ENCODE data around the gene TBC1D2B.

Gene TBC1D2B

DNA sequence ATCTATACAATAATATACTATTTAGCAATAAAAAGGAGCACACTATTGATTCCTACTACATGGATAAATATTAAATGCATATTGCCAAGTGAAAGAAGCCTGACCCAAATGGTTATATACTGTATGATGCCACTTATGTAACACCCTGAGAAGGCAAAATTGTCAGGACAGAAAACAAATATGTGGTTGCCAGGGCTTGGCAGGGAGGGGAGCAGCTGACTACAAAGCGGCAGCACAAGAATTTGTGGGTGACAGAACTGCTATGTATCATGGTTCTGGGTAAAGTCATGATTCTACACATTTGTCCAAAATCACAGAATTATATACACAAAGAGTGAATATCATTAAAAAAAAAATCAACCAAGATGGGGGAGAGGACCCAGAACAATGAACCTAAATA lies 22.5 kb downstream of the TBC1D2B start:
- DNase-seq (ENCODE audit: low read depth in 2 of 2): no peak

DNA sequence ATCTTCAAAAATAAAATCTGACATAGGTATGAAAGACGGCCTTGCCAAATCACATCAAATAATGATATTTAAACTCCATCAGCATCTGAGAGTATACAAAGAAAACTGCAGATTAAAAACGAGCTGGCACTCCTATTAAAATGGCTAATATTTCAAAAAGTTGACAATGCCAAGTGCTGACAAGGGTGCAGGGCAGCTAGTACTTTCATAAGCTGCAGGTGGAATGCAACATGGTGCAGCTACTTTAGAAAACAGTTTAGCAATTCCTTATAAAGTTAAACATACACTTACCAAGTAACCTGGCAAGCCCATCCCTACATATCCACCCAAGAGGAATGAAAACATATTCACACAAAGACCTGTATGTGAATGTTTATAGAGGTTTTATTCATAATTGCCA lies 23.0 kb downstream of the TBC1D2B start:
- DNase-seq (ENCODE audit: low read depth in 2 of 2): no peak

DNA sequence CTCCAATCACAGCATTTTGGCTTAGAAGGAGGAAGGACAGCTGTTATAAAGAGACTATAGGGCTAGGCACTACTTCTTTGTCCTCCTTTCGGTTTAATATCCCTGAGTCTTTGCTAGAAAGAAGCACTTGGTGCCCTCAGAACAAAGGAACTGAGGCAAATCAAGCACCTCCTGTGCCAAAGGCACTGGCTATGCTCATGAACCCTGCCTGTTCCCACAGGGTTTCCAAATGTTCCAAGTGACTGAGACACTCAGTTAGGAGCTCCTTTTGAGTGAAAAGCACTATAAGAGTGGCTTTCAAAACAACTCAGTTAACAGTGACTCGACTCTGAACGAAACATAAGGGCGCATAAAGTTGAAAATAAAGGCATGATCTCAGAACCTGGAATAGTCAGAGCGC lies 25.0 kb downstream of the TBC1D2B start:
- no peak for DNase-seq (ENCODE audit: low read depth in 2 of 2)

DNA sequence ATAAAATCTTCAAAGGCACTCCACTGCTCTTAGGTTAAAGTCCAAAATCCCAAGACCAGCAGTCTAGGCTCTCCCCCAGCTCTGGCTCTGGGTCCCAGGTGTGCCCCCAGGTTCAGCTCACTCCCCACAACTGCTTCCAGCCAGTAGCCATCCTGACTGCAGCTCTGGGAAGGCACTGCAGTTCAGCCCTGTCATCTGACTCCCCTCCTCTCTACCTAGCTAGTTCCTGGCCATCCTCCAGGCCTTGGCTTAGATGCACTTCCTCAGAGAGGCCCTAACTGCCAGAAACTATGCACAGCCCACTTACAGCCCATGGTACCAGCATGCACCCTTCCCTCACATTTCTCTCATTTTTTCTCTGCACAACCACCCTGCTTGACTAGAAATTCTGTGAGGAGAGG lies 25.5 kb downstream of the TBC1D2B start:
- DNase-seq (ENCODE audit: low read depth in 2 of 2): no peak

DNA sequence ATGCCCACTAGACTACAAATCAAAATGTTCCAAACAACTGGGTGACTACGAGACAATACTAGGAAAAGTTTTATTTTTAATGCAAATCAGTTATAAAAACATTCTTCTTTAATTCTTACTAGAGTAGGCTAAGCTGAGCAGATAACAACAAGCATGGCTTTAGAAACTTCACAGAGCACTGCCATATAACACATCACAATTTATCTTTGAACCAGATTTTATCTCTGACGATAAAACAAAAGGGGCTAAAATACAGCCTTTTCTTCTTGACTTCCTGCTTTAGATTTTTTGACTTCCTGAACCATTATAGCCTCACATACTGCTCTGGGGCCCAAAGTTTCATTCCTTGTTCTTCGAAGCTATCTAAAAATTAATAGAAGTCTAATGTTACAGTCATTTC lies 25.9 kb downstream of the TBC1D2B start:
- no peak for DNase-seq (ENCODE audit: low read depth in 2 of 2)

DNA sequence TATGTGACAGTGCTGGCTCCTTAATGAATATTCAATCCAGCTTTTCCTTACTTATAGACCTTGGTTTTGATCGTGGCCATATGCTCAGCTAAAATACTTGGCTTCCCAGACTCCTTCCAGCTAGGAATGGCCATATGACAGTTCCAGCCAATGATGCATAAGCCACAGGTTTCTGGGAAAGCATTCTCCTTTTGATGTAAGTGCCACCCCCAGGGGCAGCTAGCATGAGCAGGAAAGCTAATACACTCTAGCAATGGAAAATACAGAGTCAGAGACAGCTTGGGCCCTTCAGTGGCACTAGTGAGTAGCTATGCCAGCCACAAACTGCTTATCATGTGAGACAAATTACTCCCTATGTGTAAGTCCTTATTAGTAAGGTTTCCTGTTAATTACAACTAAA lies 26.7 kb downstream of the TBC1D2B start:
- no peak for DNase-seq (ENCODE audit: low read depth in 2 of 2)

DNA sequence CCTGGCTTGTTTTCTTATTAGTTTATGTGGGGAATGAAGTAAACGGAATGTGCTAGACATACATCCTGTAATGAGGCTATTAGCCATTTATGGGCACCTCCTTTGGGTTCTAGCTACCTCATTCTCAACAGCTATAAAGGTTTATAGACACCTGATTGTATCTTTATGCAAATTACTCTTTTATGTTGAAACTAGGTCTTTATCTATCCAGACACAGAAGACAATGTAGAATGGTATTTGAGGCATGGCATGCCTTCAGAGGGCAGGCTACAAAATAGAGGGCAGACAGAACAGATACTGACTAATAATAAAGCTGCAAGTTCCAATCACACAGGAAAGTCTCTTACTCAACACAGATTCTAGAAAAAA lies 27.1 kb downstream of the TBC1D2B start:
- no peak for DNase-seq (ENCODE audit: low read depth in 2 of 2)

DNA sequence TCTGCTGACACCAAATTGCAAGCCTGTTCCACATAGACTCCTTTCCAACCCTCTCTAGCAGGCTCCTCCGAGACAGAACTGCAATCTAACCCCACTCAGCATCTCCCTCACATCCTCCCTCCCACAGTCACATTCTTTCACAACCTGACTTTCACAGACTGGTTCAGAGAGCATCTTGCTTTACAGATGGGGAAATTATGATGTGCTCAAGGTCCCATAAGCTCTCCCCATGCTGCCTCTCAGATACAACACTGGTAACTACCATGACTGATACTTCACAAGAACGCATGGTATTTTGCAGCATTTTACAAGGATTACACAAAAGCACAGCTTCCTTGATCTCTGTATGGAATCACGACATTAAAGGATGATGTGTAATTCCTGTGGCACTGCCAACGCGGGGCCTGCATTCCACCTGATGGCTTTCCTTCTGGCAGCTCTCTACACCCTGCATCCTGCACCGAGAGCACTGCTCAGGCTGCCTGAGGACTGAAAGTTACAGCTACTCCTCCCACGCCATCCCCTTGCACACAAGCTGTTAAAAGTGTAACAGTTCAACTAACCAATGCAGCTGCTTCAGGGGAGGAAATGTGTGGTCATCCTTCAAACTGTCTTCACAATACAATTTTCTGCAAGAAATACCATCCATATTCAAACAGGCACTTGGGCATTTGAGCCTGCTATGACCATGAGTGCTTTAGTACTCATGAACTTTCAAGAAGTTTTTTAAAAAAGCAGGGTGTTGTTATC lies 27.6 kb downstream of the TBC1D2B start:
- no peak for DNase-seq (ENCODE audit: low read depth in 2 of 2)

DNA sequence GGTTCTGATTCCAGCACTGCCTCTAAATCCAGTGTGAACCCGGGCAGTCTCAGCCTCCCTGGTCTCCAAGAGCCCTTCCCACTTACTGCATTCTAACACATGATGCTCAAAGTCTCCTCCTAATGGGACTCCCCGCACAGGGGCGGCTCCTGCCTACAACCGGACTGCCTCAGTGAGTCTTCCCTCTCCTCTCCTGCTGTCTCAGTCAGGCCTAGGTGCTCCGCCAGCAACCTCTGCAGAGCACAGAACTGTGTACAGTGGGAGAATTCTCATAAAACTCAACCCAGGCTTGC lies 28.9 kb downstream of the TBC1D2B start:
- no peak for DNase-seq (ENCODE audit: low read depth in 2 of 2)

DNA sequence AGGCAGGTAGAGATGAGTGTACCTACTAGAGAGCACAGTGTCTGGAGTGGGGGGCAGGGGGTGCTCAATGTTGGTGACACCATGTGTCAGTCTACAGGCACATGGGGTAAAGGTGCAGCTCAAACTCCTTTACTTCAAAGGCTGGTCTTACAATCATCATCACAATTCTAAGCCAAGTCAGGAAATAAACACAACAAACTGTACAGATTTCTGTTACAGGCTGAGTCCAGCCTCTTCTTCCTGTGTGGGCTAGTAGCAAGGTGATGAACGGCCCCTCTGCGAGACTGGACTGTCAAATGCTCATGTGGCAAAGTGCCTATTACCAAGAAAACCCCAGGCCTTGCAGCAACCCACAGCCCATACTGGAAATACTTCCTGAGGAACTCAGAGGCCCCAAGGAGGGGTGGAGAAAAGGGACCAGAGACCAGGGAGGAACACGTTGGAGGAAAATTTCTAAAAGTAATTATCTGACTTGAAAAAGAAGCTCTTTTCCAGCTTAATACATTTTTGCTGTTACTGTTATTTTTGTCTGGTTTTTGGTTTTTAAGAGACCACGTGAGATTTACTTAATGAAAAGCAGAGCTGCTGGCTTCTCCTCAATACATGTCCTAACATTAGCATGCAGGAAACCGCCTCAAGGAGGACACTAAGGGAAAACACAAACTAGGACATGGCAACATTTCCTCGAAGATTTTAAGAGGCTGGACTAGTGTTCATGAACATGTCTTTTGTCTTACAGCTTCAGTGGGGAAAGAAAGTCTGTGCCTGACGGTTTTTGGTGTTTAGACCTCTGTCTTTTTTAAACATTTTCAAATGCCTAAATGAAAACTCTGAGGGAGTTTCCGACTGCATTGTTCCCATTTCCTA lies 29.5 kb downstream of the TBC1D2B start:
- DNase-seq (ENCODE audit: low read depth in 2 of 2): no peak

DNA sequence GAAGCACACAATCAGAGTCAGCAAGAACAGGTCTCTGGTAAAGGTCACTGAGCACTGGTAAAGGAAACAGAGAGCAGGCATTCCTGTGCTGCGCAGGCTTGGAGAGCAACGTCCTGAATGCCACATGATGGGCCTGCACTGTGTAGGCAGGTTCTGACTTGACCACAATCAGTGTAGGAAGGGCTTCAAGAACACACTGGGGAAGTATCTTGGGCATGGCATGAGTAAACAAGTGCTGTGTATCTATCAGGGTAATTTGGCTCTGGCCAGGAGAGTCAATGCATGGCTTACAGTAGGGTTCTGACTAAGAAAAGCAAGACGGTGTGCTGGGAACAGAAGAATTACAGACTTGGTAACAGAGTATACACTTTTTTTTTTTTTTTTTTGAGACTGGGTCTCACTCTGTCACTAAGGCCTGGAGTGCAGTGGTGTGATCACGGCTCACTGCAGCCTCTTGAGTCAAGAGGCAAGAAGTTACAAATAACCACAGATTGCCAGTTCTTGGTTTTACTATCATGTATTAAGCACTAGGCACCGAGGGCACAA lies 30.6 kb downstream of the TBC1D2B start:
- no peak for DNase-seq (ENCODE audit: low read depth in 2 of 2)

DNA sequence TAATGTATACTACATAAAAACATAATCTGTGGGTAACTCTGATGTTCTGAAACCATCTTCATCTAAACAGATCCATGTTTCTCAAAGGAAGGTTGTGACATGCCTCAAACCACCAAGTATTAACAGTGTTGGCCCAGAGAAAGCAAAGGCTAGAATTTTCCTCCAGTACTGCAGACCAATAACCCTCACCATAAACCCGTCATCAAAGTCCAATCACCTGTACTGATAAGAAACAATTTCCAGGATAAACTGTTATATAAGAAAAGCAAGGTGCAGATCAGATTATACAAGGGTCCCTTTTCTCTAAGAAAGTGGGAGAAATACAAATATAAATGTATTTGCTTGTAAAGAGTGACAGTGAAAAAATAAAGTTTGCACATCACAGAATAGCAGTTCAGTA lies 32.3 kb downstream of the TBC1D2B start:
- no peak for DNase-seq (ENCODE audit: low read depth in 2 of 2)

DNA sequence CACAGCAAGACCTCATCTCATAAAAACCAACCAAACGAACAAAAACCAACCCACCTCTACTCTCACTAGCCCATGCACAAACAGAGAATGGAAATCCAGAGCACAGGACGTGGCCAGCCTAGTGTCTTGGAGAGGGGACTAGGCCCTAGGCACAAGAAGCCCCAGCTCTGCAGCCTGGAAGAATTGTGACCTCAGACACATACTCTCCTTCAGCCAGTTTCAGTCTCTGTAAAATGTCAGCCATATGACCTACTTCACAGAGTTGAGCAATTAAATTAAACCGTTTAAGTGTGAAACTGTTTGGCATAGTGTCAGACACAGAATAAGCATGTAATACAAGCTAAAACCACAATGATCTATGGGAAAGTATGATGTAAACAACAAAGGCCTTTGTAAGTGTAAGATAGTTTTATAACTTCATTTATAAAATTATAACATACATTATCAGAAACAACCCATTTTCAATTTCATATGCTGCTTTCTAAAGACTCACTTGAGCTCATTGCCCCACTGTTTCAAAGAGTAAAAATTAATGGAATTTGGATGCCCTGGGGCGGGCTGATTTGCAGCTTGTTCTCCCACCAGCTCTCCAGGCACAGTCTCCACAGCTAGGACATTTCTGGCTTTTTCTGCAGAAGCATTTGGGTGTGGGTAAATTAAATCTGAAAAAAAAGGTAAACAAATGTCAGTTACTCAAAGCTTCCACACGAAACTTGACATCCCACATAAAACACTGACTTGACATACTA lies 32.9 kb downstream of the TBC1D2B start:
- DNase-seq (ENCODE audit: low read depth in 2 of 2): no peak

DNA sequence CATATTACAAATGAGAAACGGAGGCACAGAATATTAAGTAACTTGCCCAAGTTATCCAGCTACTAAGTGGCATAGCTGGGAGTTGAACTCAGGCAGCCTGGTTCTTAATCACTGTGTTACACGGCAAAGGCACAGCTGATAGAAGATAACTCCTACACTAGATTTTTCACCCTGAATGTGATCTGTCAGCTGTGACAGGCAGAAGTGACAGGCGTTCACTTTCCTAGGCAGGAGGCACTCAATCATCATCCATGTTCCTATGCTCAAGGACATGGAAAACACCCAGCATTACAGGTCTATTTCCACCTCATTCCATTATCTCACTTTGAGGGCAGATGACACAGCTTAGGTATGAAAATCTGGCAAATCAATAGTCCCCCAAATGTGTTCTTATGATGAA lies 35.6 kb downstream of the TBC1D2B start:
- DNase-seq (ENCODE audit: low read depth in 2 of 2): no peak

DNA sequence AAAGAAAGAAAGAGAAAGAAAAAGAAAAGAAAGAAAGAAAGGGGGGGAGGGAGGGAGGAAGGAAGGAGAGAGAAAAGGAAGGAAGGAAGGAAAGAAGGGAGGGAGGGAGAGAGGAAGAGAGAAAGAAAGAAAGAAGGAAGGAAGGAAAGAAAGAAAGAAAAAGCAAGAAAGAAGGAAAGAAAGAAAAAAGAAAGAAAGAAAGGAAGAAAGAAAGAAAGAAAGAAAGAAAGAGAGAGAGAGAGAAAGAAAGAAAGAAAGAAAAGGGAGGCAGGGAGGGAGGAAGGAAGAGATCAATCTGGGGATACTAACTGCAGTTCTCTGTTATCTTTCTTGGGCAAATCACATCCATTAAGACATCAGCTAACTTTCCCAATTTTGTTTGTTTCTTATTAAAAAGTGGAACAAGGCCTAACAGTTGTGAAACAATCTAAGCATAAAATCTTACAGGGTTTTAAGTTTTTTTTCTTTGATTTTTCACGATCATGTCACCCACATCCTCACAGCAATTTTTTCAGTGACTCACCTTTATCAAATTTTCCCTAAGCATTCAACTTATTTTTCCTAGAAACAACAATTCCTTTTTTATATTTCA lies 36.8 kb downstream of the TBC1D2B start:
- no peak for DNase-seq (ENCODE audit: low read depth in 2 of 2)

DNA sequence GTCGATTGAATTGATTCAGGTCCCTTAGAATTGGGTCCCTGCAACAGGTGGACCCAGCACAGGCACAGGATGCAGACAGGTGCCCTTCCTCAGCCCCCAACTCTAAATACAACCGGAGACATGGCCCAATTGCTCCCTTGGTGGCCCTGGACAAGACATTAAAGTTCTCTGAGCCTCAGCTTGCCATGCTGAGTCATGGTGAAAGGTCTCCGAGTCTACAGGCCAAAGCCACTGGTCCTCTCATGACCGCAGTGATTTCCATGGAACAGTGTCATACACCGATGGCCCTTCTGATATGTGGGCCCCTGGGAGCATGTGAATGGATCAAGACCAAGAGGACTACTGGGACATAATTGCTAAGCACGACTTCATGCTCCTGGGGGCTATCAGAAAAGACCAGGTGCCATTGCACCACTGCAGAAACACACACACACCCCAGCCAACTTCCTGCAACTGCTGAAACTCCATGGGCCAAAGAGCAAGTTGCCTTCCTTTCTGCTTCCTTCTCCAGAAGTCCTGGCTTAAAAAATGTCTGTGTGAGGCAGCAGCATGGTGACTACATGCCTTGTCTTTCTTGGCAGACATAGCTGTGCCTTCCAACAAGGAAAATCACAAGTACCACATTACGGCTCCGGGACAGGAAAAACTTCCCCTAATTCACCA lies 38.8 kb downstream of the TBC1D2B start:
- no peak for DNase-seq (ENCODE audit: low read depth in 2 of 2)

DNA sequence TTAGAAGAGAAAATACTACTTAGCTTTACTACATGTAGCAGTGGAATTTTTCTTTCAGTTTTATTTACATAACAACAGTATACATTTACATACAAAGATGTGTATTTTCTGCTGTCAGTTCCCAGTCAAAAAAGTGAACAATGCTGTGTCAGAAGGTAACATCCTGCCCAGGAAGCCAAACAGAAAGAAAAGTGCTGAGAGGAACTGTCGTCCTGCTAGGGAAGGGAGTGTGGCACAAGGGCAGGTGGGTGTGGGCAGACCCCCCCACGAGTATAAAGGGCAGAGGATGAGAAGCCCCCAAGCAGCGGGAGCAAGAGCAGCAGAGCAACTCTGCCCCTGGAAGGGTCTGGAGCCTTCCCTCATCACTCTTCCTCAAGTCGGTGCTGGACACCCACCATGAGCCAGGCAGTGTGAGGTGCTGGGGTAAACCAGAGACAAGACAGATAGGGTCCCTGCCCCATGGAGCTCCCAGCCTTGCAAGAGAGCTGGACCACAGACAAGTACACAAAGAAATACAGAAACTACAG lies 39.7 kb downstream of the TBC1D2B start:
- no peak for DNase-seq (ENCODE audit: low read depth in 2 of 2)

DNA sequence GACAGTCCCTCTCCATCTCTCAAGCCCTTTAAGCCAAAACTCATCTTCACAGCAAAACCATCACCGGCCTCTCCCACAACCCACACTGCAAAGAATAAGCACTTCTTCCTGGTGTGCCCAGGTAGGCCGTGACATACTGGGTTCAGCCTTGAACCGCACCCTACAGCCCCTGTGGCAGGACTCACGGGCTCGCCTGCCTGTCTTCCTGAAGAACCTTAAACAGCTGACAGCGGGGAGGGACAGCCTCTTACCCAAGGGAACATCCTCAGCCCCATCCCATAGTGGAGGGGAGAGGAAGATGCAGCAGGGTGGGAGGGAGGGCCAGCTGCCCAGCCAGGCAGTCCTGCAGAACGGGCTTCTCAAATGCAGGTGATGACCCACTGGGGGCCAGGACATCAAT lies 40.2 kb downstream of the TBC1D2B start:
- no peak for DNase-seq (ENCODE audit: low read depth in 2 of 2)

DNA sequence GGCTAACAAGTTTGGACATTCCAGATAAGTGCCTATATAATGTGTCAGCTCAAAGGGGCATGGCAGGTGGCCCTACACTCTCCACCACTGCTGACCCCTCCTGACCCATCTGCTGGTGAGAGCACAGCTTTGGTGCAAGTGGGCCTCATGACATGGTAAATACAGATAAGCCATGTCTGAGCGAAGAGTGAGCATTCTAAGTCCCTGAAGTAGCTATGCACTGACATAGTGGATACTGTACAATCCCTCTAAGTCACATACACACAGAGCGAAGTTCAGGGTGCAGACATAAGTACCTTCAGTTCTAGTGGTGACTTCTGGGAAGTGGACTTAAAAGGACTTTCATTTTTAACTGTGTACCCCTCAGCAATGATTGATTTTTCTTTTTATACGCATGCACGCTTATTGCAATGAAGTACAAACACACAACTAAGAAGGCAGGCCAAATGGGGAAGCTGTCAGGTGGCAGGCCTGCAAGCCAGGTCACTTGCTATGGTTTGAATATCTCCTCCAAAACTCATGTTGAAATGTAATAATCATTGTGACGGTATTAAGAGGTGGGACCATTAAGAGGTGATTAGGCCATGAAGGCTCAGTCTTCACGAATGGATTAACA lies 41.5 kb downstream of the TBC1D2B start:
- no peak for DNase-seq (ENCODE audit: low read depth in 2 of 2)

DNA sequence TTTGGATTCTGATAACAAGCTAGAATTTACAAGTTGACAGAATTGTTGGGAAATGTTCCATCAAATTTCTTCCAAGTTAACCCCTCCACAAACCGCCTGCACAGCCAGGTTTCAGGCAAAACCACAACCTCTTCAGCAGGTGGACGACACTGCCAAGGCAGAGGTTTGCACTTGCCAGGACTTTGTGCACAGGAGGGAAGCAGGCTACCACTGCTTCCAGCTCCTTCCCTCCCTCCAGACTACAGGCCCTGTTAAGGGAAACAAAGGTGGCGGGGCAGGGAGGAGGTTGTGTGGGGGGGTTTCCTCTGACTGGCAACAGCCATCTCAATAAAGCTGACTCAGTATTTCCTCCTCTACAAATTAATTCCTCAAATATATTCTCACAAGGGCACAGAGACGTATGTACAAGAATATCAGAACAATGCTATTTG lies 42.2 kb downstream of the TBC1D2B start:
- no peak for DNase-seq (ENCODE audit: low read depth in 2 of 2)
